HTR-8/SVneo (cell line): Measurements from ENCODE around the gene CDKN2C.
"Not testable (repeated sequence)": the region's sequence is repeated elsewhere in the genome, so short reads cannot be mapped to it uniquely, and the experiment has no call there.

ENCODE experiments used
- DNase-seq: peaks from one replicate; pipeline ENCODE4 v3.0.0; 2011; ENCODE audit warnings: low spot score, mixed read lengths; ENCODE audit not compliant: insufficient read length
- FAIRE-seq: peaks from 2 replicates; lab custom pipeline; 2011; peaks lifted over from hg19 to GRCh38; lab: Jason Lieb, UNC

CDKN2C gene

GRCh38 chr1:50978144-50978851 lies 8.3 kb downstream of the CDKN2C start:
- FAIRE-seq, result peak; percentile 85
- no peak for DNase-seq

GRCh38 chr1:50978852-50979781 lies 9.1 kb downstream of the CDKN2C start:
- FAIRE-seq, result no peak

GRCh38 chr1:50979937-50980336 lies 9.9 kb downstream of the CDKN2C start:
- no peak for DNase-seq
- FAIRE-seq, result no peak

More at GRCh38 chr1:50978852-50979781, 9.1 kb downstream of the CDKN2C start:
- DNase-seq, result no peak

GRCh38 chr1:50980505-50980904 lies 10.5 kb downstream of the CDKN2C start:
- DNase-seq (no peak), FAIRE-seq (no peak)

- no peak for DNase-seq
- FAIRE-seq, result no peak
Measured at GRCh38 chr1:50981741-50982140, 11.7 kb downstream of the CDKN2C start.

GRCh38 chr1:50982611-50983010 lies 12.6 kb downstream of the CDKN2C start:
- FAIRE-seq (no peak), DNase-seq (no peak)

GRCh38 chr1:50983219-50983802 lies 13.3 kb downstream of the CDKN2C start:
- no peak for FAIRE-seq
- no peak for DNase-seq

- DNase-seq, result no peak
Measured at GRCh38 chr1:50985094-50985493, 15.0 kb downstream of the CDKN2C start.

GRCh38 chr1:50986653-50987052 lies 16.6 kb downstream of the CDKN2C start:
- FAIRE-seq, result no peak
- no peak for DNase-seq

More at GRCh38 chr1:50985094-50985493, 15.0 kb downstream of the CDKN2C start:
- no peak for FAIRE-seq

- FAIRE-seq (no peak), DNase-seq (no peak)
Measured at GRCh38 chr1:50989694-50990093, 19.6 kb downstream of the CDKN2C start.

GRCh38 chr1:50992532-50993318 lies 22.7 kb downstream of the CDKN2C start:
- DNase-seq, result no peak
- no peak for FAIRE-seq

- DNase-seq, result no peak
- FAIRE-seq, result no peak
Measured at GRCh38 chr1:50993645-50994044, 23.6 kb downstream of the CDKN2C start.

GRCh38 chr1:50994997-50995396 lies 25.0 kb downstream of the CDKN2C start:
- DNase-seq (no peak), FAIRE-seq (no peak)

- DNase-seq, result no peak
- FAIRE-seq, result no peak
Measured at GRCh38 chr1:50995651-50996050, 25.6 kb downstream of the CDKN2C start.

GRCh38 chr1:50996083-50996482 lies 26.0 kb downstream of the CDKN2C start:
- FAIRE-seq, result no peak
- DNase-seq, result no peak

GRCh38 chr1:50999375-50999774 lies 29.3 kb downstream of the CDKN2C start:
- DNase-seq, FAIRE-seq: not testable (repeated sequence)

- no peak for DNase-seq
Measured at GRCh38 chr1:51000160-51000559, 30.1 kb downstream of the CDKN2C start.

GRCh38 chr1:51000651-51001050 lies 30.6 kb downstream of the CDKN2C start:
- FAIRE-seq, result no peak
- DNase-seq, result no peak

More at GRCh38 chr1:51000160-51000559, 30.1 kb downstream of the CDKN2C start:
- FAIRE-seq, result no peak

GRCh38 chr1:51002516-51002915 lies 32.5 kb downstream of the CDKN2C start:
- no peak for DNase-seq
- FAIRE-seq, result no peak

GRCh38 chr1:51005549-51005948 lies 35.5 kb downstream of the CDKN2C start:
- not testable (repeated sequence) for DNase-seq, FAIRE-seq
